Osteocyte (in vitro differentiated cells): Measurements from ENCODE around the gene CRISP1. TPM values are rescaled to one million over a fixed set of nuclear protein-coding genes. Genes with fewer than 3 reads are reported as not detected.
"Not testable (repeated sequence)": the region's sequence is repeated elsewhere in the genome, so short reads cannot be mapped to it uniquely, and the experiment has no call there.

ENCODE experiments used
- DNase-seq: peaks from one replicate; pipeline ENCODE4 v3.0.0; 2021; ENCODE audit warnings: mixed read lengths; ENCODE audit not compliant: unreplicated experiment; ENCODE audit errors: extremely low spot score
- H3K27ac Mint-ChIP-seq: one replicate; pipeline ENCODE4 v1.8.0; 2021; ENCODE audit warnings: mild to moderate bottlenecking, mixed read lengths; ENCODE audit not compliant: unreplicated experiment
- H3K27me3 Mint-ChIP-seq: one replicate; pipeline ENCODE4 v1.8.0; 2021; ENCODE audit warnings: mixed read lengths; ENCODE audit not compliant: unreplicated experiment
- H3K36me3 Mint-ChIP-seq: one replicate; pipeline ENCODE4 v1.8.0; 2021; ENCODE audit warnings: mixed read lengths; ENCODE audit not compliant: unreplicated experiment
- H3K4me1 Mint-ChIP-seq: one replicate; pipeline ENCODE4 v1.8.0; 2021; ENCODE audit warnings: mixed read lengths; ENCODE audit not compliant: unreplicated experiment
- H3K4me3 Mint-ChIP-seq: one replicate; pipeline ENCODE4 v1.8.0; 2021; ENCODE audit warnings: mild to moderate bottlenecking, moderate library complexity, mixed read lengths; ENCODE audit not compliant: unreplicated experiment
- H3K9me3 Mint-ChIP-seq: one replicate; pipeline ENCODE4 v1.8.0; 2021; ENCODE audit warnings: mixed read lengths; ENCODE audit not compliant: unreplicated experiment
- total RNA-seq: library from RNA; stranded (reverse); gene quantifications from 2 replicates; pipeline ENCODE4 v1.2.1, GENCODE V29; 2021
- TF ChIP-seq, protein P1 (sequence below): fragments of 200-600 bp; sonication (generic); IDR thresholded peaks from 2 replicates; pipeline ENCODE4 v1.5.0; 2021; ENCODE audit warnings: antibody characterized with exemption, mild to moderate bottlenecking, moderate library complexity

The CRISP1 gene
- total RNA-seq, 1 donor from 2014 or later = not detected

DNA sequence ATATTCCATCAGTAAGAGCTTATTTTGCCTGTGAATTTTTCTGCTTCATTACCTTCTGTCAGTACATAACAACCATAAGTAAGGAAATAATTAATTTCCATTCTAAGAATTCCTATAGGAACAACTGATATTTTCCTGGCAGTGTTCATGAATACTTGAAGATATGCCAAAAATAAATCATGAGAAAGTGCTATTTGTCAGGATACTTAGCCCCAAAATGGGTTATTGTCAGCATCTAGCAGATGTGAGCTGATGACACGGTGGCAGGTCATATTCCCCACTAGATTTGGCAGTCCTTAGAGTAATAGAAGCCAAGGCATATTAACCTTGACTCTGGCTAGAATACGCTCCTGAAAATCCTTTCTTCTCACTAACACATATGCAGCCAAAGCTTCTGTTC is 43.2 kb upstream of the CRISP1 start:
- no peak for DNase-seq
- TF ChIP-seq, protein P1, sequence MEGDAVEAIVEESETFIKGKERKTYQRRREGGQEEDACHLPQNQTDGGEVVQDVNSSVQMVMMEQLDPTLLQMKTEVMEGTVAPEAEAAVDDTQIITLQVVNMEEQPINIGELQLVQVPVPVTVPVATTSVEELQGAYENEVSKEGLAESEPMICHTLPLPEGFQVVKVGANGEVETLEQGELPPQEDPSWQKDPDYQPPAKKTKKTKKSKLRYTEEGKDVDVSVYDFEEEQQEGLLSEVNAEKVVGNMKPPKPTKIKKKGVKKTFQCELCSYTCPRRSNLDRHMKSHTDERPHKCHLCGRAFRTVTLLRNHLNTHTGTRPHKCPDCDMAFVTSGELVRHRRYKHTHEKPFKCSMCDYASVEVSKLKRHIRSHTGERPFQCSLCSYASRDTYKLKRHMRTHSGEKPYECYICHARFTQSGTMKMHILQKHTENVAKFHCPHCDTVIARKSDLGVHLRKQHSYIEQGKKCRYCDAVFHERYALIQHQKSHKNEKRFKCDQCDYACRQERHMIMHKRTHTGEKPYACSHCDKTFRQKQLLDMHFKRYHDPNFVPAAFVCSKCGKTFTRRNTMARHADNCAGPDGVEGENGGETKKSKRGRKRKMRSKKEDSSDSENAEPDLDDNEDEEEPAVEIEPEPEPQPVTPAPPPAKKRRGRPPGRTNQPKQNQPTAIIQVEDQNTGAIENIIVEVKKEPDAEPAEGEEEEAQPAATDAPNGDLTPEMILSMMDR = no peak
- H3K36me3 Mint-ChIP-seq = no peaks in the 10 kb centered on the region
- H3K27ac Mint-ChIP-seq = no peak overlapping the region
- no peaks in the 10 kb centered on the region for H3K27me3 Mint-ChIP-seq
- no peaks in the 10 kb centered on the region for H3K9me3 Mint-ChIP-seq
- H3K4me1 Mint-ChIP-seq = no peaks in the 10 kb centered on the region
- no peak overlapping the region for H3K4me3 Mint-ChIP-seq

DNA sequence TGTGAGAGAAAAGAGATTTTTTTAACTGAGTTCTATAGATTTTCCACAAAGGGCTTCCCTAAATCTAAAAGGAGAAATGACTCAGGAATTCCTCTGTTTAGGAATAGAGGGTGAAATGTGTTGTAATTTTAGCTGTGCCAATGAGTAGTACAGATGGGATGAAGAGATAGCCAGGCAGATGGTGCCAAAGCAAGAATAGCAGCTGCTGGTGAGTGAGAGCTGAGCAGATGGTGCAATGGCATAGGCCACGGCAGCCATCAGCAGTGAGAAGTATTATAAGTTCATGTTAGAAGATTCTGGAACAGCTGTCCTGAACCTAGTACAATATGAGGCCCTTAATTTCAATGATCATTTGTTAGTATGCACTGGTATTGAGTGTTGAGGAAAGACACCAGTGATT is 40.2 kb upstream of the CRISP1 start:
- DNase-seq = no peak
- H3K27me3 Mint-ChIP-seq = no peaks in the 10 kb centered on the region
- H3K4me3 Mint-ChIP-seq = no peak overlapping the region
- no peaks in the 10 kb centered on the region for H3K9me3 Mint-ChIP-seq
- no peaks in the 10 kb centered on the region for H3K36me3 Mint-ChIP-seq
- H3K27ac Mint-ChIP-seq = no peak overlapping the region
- TF ChIP-seq, protein P1 = no peak
- no peaks in the 10 kb centered on the region for H3K4me1 Mint-ChIP-seq

DNA sequence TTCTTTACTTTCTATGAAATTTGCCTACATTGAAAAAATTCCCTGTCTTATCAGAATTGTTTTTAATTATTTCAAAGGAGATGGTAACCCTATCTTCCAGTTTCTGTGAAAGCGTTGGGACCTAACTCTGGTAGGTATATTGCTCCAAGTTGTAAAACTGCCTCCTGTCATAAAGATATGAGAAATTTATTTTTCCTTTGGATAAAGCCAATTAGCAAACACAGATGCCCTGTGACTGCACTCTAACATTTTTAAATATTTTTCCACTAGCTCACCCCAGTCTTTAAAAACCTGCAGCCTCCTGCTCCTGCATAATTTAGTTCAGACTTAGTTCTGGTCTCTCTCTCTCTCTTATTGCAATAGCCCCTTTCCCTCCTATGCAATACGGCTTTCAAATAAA is 39.0 kb upstream of the CRISP1 start:
- Mint-ChIP-seq H3K4me1 (no peaks in the 10 kb centered on the region), H3K4me3 (no peak overlapping the region), H3K36me3 (no peaks in the 10 kb centered on the region), H3K27ac (no peak overlapping the region), H3K27me3 (no peaks in the 10 kb centered on the region), H3K9me3 (no peaks in the 10 kb centered on the region)
- TF ChIP-seq, protein P1 = no peak
- DNase-seq = no peak

DNA sequence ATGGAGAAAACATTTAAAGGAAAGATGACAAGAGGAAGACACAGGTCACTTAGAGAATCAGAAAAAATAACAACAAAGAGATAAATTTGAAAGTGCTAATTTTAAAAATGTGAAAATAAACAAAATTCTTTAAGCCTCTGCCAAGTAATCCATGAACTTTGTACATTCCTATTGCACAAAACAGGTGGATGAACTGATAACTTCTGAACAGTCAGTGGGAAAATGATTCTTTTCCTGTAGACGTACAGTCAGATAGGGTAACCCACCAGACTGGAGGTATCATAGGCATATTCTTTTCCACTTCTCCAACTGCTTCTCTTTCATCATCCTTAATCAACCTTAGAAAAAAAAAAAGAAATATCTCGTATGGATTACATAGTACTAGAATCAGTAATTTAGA is 36.5 kb upstream of the CRISP1 start:
- no peaks in the 10 kb centered on the region for H3K27me3 Mint-ChIP-seq
- no peak for DNase-seq
- H3K4me1 Mint-ChIP-seq = no peaks in the 10 kb centered on the region
- H3K36me3 Mint-ChIP-seq = no peaks in the 10 kb centered on the region
- no peaks in the 10 kb centered on the region for H3K9me3 Mint-ChIP-seq
- TF ChIP-seq, protein P1 = no peak
- no peak overlapping the region for H3K4me3 Mint-ChIP-seq
- no peak overlapping the region for H3K27ac Mint-ChIP-seq

DNA sequence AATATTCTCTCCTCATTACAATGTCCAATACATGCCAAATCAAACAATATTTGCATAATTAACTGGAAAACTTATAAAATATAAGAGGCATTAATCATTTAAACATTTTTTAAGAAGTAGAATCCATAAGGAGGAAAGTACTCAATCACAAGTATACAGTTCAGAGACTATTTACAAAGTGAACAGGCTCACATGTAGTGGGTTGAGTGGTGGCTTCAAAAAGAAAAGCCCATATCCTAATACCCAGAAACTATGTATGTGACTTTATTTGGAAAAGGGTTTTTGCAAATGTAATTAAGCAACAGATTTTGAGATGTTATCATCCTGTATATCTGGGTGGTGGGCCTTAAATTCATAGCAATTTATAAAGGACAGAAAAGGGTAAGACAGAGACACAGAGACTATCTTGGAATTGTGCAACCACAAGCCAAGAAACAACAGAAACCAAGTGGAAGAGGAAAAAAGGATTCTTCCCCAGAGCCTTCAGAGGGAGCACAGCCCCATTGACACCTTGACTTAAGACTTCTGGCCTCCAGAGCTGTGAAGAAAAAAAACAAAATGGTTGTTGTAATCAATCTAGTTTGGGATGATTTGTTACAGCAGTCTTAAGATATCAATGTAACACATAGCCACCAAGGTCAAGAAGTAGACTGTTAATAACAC is 32.7 kb upstream of the CRISP1 start:
- no peak for DNase-seq
- peaks cover 29% of the 10 kb centered on the region for H3K9me3 Mint-ChIP-seq
- TF ChIP-seq, protein P1 = no peak
- H3K36me3 Mint-ChIP-seq = no peaks in the 10 kb centered on the region
- no peak overlapping the region for H3K27ac Mint-ChIP-seq
- H3K4me1 Mint-ChIP-seq = no peaks in the 10 kb centered on the region
- no peaks in the 10 kb centered on the region for H3K27me3 Mint-ChIP-seq
- no peak overlapping the region for H3K4me3 Mint-ChIP-seq

DNA sequence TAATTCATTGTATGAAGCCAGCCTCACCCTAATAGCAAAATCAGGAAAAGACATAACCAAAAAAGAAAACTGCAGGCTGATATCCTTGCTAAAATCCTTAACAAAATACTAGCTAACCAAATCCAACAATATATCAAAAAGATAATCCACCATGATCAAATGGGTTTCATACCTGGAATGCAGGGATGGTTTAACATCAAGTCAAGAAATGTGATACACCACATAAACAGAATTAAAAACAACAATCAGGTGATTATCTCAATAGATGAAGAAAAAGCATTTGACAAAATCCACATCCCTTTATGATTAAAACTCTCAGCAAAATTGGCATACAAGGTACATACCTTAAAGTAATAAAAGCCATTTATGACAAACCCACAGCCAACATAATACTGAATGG is 29.2 kb upstream of the CRISP1 start:
- not testable (repeated sequence) for H3K27ac Mint-ChIP-seq, H3K4me1 Mint-ChIP-seq, H3K4me3 Mint-ChIP-seq, H3K36me3 Mint-ChIP-seq, DNase-seq, H3K27me3 Mint-ChIP-seq
- H3K9me3 Mint-ChIP-seq = peaks cover 38% of the 10 kb centered on the region
